Activated effector memory CD4-positive, alpha-beta T cell treated with Interleukin-2 at 50 U/mL for 16 hours (primary cell): Measurements from ENCODE around the gene TTLL3.
"Not testable (repeated sequence)": the region's sequence is repeated elsewhere in the genome, so short reads cannot be mapped to it uniquely, and the experiment has no call there.

Source experiments
- DNase-seq: peaks from one replicate; pipeline ENCODE4 v3.0.0-alpha.2; 2020

Gene TTLL3, protein sequence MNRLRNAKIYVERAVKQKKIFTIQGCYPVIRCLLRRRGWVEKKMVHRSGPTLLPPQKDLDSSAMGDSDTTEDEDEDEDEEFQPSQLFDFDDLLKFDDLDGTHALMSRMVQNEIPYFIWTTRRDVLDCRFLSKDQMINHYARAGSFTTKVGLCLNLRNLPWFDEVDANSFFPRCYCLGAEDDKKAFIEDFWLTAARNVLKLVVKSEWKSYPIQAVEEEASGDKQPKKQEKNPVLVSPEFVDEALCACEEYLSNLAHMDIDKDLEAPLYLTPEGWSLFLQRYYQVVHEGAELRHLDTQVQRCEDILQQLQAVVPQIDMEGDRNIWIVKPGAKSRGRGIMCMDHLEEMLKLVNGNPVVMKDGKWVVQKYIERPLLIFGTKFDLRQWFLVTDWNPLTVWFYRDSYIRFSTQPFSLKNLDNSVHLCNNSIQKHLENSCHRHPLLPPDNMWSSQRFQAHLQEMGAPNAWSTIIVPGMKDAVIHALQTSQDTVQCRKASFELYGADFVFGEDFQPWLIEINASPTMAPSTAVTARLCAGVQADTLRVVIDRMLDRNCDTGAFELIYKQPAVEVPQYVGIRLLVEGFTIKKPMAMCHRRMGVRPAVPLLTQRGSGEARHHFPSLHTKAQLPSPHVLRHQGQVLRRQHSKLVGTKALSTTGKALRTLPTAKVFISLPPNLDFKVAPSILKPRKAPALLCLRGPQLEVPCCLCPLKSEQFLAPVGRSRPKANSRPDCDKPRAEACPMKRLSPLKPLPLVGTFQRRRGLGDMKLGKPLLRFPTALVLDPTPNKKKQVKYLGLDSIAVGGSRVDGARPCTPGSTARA

DNA sequence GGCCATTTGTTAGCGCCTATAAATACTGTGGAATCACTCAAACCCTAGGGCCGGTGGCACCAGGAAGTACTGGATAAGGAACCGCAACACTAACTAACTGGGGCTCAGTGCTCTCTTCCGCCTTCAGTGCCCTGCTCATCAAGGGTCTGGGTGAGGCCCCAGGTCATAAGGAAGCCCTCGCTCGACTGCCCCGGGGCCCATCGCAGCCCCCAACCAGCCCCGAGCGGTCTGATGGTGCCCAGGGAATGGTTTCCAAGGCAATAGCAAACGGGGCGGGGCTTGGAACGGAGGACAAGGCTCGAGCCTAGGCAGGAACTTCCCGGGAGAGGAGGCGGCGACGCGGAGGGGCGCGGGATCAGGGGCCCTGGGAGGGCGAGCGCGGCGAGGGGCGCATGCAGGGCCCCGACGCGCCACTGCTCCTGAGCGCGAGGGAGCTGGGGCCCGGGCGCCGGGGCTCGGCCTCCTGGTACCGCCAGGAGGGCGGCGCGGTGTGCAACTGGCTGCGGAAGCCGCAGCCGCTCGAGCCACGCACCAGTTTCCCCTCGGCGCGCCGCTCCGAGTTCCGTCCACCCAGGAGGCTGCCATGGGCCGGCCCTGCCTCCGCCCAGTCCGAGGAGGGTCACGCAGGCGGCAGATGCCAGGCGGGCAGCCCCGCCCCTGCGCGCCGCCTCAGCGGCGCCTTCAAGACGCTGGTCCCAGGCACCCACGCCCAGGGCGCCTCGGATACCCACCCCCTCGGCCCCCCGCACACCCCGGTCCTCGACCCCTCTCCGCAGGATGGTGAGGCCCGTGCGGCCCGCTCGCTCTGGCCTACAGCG is at the start of gene TTLL3:
TSS of gene TTLL3 (plus strand) at position 648 of the 818 bp plus-strand sequence. CDS start 400 bp downstream, outside the sequence.
- DNase-seq = peak; percentile 33

DNA sequence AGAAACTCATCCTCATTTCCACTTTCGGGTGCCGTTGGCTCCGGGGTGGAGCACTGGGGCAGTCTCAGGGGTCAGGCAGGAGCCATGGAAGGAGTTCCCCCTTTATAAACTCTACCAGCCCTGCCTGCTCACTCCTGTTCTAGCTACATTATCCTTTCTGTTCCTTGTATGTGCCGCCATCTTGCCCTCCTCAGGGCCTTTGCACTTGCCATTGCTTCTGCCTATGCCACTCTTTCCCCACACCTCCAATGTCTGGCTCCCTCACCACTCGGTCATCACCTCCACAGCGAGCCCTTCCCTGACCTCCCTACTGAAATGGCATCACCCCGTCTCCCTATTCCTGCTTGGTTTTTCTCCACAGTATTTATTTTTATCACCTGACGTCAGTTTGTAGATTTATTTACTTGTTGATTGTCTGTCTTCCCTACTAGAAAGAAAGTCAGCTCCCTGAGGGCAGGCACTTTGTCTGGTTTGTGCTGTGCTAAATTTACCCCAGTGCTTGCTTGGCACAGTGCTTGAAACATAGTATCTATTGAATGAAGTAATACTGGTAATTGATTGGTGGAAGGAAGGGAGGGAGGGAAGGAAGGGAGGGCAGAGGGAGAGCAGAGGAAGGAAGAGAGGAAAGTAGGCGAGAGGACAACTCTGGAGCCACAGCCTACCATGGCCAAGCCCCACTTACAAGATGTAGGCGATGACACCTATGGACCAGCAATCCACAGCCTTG is 49.1 kb upstream of the TTLL3 start:
- no peak for DNase-seq

DNA sequence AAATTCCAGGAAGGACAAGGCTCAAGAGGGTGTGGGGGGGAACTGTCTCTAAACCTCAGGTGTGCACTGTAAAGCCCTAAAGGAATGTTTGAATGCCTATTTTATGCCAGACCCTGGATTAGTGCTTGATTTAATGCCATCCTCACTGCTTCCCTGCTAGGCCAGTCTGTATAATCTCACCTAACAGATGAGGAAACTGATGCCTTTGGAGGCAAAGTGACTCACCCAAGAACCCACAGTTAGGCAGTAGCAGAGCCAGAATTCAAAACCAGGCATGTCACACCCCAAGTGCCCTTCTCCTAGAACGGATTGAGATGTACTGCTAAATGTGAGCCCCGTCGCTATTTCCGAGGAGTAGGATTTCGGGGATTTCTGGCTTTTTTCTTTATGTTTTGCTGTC is 48.1 kb upstream of the TTLL3 start:
- DNase-seq = no peak

DNA sequence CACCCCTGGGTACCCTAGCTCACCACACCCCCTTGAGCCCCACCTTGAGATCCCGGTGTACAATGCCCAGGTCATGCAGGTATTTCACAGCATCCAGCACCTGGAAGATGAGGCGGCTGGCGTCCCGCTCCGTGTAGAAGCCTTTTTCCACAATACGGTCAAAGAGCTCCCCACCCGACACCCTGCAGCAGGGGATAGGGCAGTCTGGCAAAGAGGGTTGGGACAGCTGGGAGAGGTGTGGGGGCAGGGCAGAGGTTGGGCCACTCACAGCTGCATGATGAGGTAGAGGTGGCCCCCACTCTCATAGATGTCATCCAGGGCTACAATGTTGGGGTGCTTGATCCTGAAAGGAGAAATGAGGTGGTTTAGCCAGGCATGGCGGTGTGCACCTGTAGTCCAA is 47.2 kb upstream of the TTLL3 start:
- no peak for DNase-seq

DNA sequence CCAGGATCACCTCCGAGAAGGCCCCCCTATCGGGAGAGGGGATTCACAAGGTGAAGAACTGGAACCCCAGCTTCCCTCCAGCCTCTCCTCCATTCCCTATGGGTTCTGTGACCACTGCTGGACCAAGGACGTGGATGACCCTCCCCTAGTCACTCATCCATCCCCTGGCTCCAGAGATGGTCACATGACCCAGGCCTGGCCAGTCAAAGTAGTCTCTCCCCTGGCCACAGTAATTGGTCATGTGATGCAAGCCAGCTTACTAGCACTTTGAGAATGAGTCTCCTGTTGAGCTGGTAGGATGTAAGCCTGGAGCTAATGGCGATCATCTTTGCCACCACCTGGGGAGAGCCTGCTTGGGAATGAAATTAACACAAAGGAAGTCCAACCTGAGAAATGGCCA is 44.2 kb upstream of the TTLL3 start:
- DNase-seq = no peak

DNA sequence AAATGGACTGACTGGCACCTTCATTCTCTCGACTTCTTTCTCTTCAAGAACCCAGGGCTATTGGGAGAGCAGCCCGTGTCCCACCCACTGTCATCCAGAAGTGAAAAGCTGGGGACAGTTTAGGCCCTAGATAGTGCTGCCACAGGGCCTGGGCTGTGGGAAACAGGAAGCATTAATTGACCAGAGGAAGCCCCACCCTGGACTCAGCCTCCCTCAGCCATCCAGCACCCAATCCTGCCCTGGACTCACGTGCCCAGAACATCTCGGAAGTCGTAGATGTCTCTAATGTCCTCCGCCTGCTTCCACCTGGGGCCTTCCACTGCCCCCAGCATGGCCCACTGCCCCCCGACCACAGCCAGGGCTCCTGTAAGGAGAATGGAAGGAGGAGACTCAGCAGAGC is 42.6 kb upstream of the TTLL3 start:
- no peak for DNase-seq

DNA sequence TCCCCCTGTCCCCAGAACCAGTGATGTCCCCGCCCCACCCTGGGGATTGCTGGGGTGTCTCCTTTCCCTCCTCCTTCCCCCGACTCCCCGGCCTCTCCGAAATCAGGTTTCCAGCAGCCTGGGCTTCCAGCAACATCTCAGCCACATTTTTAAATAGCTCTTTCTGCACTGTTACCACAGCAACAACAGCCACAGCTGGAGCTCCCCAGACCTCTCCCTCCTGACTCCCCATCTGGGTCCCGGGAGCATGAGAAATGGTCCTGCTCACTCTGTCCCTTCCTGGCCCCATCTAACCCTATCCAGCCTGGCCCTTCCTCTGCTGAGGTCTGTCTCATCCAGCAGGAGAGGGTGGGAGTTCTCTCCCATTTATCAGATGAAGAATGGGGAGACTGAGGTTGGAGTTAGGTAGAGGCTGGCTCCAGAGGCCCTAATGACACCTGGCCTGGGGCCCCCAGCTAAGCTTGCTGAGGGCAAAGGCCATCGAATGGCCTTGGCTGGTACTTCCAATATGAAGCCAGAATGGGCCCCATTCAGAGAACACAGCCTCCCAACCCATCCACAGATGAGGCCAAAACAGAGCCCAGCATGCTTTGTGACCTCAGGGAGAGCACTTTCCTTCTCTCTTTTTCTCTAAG is 41.8 kb upstream of the TTLL3 start:
- DNase-seq = no peak

DNA sequence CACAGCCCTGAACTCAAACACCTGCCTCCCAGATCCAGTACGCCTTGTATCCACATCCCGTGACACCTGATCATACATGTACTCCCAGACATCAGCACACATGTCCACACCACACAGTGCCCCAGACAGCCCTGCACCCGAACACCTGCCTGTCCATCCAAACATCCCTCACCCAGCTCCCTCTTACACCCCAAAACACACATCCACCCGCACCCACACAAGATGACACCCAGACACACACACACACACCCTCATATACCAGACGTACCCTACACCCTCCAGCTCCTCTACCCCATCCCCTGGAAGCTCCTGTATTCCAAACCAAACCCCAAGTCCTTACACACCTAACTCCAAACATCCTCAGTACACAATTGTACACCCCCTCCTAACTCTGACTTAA is 41.0 kb upstream of the TTLL3 start:
- no peak for DNase-seq

DNA sequence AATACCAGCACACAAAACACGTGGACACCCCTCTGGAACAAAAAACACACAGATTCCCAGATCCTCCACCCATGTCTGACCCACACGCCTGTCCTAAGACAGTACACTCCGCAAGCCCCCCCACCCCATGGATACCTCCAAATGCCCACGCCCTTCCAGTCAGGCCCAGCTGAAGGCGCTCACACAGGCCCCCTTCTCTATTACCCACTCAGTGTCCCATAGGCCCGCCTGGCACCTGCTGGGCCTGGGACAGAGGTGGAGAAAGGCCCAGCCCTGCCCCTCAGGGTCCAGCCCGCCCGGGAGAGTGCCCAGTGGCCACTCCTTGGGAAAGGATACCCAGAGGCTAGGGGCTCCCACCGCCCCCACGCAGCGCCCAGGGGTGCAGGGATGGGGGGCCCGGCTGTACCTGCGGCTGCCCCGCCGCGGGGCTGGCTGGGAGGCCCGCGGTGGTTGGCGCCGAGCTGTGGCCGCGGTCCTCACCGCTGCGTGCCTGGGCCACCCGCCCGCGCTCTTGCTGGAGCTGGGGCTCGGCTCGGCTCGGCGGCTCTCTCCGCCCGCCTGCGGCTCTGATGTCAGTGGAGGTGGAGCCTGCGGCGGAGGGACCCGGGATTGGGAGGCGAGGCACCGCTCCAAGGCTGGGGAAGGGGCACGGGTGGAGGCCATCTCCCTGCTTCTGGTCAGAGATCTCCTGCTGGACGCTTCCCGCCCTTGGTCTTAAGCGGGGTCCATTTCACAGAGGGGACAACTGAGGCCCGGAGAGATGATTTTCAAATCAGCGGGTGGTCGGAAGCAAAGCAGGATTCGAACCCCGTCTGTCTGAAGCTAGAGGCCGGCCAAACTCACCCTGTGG is 40.4 kb upstream of the TTLL3 start, which contains the start of gene CAMK1:
TSS of gene CAMK1 (minus strand) at position 522 of the 850 bp plus-strand sequence. CDS start 2,198 bp downstream, outside the sequence.
- DNase-seq = peak; percentile 43

DNA sequence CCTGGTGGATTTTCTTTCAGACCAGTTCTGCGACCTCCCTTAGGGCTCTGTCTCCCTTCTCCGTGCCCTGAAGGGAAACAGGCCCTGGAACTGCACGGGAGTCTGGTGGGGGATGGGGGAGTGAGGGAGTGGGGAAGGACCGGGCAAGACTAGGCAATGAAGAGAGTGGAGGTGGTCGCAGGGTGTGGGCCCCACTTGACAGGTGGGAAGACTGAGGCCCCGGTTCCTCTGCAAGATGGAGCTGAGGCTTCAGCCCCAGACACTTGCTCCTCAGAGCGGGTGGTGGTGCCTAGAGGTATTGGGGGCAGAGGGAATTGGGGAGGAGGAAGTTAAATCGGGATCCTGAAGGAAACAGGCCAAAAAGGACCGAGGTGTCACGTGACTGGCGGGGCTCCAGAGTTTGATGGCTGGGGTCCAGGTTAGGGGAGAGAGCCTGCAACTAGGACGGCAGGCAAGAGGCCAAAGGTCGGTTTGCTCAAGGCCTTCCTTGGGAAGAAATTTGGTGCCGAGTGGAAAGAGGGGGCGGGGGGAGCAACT is 39.7 kb upstream of the TTLL3 start:
- no peak for DNase-seq

DNA sequence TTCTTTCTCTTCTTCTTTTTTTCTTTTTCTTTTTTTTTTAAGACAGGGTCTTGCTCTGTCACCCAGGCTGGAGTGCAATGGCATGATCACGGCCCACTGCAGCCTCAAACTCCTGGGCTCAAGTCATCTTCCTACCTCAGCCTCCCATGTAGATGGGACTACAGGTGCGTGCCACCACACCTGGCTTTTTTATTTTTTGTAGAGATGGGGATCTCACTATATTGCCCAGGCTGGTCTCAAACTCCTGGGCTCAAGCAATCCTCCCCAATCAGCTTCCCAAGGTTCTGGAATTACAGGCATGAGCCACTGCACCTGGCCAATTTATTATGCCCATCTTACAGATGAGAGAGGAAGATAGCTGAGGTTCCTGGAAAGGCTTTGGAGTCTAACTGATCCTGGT is 39.1 kb upstream of the TTLL3 start:
- DNase-seq = not testable (repeated sequence)

DNA sequence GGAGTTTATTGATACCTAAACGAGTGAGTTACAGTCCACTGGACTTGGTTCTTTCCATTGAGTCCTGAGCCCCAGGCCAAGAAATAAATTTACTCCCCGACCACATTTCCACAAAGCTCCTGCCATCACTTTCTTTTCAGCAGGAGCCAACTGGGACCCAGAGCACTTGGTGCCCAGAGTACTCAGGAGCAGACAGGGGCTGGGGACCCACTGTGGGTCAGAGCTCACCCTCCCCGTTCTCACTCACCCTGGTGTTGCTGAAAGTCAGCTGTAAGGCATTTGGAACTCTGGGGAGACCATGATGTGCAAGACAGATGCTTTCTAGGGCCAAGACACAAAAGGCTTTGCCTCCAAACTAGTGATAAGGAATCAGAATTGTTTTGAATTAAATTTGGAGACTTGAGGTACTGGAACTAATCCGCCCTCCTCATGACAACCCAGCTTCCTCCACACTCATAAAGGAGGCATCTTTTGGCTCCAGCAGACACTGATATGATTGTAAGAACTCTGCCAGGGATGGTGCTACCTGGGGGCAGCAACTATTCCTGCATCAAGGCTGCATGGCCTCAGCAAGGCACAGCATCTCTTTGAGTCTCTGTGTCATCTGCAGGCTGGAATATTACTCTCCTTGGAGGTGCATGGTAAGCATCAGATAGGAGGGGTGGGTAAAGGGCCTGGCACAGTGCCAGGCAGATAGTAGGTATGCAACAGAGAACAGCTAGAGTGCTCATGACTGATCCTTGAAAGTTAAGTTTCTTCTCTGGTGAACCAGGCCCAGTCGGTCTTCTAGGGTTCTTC is 33.0 kb upstream of the TTLL3 start:
- DNase-seq = no peak

DNA sequence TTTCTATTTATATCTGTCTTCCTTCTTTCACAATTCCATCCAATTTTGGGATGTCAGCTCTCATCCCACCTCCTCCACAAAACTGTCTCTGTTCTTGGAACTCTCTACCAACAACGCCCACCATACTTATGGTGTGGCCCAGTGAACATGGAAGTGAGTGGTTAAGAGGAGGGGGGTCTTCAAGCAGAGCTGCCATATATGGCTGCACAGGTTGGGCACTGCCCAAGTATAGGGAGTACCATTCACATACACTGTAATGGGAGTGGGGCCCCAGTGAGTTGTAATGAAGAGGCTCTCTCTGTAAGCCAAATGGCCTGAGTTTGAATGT is 32.4 kb upstream of the TTLL3 start:
- DNase-seq = no peak

DNA sequence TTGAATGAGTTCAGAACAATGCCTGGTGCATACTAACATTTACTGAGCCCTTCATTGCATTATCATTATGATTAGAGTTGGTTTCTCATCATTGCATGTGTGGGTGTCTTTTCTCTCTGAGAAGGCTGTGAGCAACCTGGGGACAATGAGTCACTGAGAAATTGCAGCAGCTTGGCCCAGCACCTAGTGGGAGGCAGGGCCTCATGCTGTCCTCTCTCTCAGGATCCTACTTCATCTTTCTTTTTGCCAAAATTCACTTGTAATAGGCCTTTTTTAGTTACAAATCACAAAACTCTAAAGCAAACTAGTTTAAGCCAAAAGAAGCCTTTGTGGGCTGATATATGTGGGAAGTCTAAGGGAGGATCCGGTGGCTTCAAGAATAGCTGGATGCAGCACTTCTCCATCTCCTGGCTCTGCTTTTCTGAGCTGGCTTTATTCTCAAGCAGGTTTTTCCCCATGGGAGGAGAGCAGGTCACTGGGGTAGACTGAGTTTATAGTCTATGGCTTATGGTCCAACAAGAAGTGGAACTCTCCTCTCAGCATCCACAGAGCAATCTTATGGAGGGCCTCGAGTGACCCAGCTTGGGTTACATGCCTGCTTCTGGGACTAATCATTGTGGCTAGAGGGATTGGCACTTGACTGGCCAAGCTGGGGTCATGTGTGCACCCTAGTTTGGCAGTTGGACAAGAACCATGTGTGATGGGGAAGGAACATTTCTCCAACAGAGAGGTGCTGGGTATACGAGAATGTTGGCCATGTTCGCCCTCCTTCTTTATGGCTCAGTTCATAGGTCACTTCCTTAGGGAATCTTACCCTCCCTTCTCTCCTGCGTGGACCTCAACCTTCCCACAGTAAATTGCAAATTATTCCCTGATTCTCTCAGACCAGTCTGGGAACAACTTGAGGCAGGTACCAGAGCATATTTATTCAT is 31.7 kb upstream of the TTLL3 start:
- DNase-seq = no peak

DNA sequence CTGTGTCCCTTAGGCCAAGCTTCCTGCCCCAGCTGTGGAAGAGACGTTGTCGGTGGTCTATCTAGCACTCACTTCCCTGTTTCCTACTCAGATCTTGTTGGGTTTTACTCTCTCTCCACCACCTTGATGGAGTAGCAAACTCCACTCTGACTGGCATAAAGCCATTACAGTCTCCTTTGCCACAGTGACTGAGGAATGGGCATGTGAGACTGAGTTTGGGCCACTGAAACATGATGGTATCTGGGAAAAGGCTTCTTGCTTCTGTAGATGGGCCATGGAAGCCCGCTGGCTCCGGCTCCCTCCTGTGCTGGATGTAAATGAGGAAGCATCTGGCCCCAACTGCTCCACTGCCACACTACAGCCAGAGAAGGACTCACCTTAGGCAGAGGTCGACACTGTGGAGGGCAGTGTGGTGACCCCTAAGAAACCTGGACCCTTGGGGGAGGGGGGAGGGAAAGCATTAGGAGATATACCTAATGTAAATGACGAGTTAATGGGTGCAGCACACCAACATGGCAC is 30.9 kb upstream of the TTLL3 start:
- DNase-seq = no peak

DNA sequence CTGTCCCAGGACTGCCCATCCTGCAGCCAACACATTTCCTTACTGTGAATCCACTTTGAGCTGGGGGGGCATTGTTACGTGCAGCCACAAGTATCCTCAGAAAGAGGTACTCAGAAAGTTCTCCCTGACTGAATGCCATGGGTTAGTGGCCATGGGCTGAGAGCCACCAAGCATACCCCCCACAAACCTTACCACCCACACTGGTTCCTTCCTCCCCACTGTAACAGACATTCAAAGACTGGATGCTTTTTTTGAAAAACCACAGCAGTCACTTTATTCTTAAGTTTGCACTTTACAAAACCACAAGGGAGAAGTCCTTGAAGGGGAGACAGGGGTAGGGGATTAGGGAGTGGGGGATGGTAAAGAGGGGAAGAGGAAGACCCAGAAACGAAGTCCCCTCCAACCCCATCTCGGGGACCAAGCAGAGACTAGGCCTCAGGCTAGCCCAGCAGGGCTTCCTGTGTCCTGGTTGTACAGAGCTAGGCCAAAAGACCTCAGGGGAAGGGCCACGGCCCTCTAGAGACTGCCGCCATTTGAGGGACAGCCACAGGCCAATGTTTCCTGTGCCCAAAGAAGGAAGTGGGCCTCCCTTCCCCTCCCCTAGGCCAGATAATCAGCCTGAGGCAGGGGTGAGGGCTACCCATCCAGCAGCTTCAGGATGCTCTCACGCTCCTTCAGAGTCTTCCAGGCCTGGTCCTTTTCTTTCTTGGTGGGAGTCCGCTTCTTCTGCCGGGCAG is 30.2 kb upstream of the TTLL3 start:
- DNase-seq = no peak

DNA sequence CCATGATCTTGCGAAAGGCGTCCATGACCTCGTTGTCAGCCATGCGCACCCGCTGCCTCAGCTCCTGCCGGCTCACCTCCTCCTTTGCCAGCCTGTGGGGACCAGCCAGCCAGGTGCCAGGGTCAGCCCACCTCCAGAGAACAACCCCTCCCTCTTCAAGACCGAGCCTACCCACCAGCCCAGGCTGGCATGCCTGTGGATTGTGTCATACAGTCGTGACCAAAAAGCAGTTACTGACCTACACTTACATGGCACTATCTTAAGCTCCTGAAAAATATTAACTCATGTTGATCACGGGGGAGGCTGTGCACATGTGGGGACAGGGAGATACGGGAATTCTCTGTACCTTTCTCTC is 29.6 kb upstream of the TTLL3 start:
- DNase-seq = no peak

DNA sequence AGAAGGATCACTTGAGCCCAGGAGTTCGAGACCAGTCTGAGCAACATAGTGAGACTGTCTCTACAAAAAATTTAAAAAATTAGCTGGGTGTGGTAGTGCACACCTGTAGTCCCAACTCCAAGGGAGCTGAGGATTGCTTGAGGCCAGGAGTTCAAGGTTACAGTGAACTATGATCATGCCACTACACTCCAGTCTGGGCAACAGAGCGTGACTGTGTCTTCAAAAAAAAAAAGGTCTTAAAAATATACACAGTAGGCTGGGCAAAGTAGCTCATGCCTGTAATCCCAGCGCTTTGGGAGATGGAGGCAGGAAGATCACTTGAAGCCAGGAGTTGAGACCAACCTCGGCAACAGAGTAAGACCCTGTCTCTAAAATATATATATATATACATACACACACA is 29.2 kb upstream of the TTLL3 start:
- DNase-seq = no peak
